ENCODE data around the gene DNAAF3. TPM values are rescaled to one million over a fixed set of nuclear protein-coding genes. Genes with fewer than 3 reads are reported as not detected.

DNAAF3 gene
- 0.27 and 0.47 TPM in 2 replicates for total RNA-seq

GRCh38 chr19:55166530-55167268 is at the start of gene DNAAF3:
Gene DNAAF3, minus strand, starts transcription at chr19:55166613. Its CDS starts 200 bp downstream, at chr19:55166413.

DNA sequence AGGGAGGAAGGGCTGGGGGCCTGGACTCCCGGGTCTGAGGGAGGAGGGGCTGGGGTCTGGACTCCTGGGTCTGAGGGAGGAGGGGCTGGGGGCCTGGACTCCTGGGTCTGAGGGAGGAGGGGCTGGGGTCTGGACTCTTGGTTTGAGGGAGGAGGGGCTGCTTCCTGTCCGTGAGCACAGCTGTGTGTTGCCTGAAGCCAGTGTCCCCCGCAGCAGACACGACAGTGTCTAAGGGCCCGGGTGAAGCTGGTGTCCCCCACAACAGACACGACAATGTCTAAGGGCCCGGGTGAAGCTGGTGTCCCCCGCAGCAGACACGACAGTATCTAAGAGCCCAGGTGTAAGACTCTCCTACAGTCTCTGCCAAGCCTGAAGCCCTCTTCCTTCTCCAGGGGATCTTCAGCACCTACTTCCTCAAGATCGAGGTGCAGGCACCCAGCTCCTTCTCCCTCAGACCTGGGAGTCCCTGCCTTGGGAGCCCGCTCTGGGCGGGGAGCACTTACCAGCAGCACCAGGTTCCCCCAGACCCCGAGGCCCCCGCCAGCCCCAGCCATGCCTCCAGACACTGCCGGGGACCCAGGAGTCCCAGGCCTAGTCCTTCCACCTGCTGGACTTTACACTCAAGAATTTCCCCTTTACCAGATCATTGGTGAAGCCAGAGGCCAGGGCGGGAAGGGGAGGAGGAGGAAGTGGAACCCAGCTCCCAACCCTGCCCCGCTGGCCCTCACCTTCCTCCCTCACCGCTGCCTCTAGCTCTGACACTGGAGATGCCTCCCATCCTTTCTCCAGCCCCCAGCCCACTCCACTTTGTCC is 42.7 kb upstream of the DNAAF3 start, which contains the start of gene PTPRH:
Gene PTPRH (minus strand): TSS at position 622 of the 813 bp plus-strand sequence. CDS start 68 bp downstream, at position 554.

GRCh38 chr19:55179606-55180484 is 13.4 kb upstream of the DNAAF3 start, which contains the start of gene SYT5:
Gene SYT5, minus strand, starts transcription at chr19:55180289. Its CDS starts 1,248 bp downstream, at chr19:55179041.

GRCh38 chr19:55157064-55157908 is 9.1 kb downstream of the DNAAF3 start, which contains the start of gene TNNI3:
Gene TNNI3, minus strand, starts transcription at chr19:55157732. Its CDS starts 143 bp downstream, at chr19:55157589.

GRCh38 chr19:55149078-55150003 is 17.1 kb downstream of the DNAAF3 start, which contains the start of gene TNNT1:
Gene TNNT1, minus strand, starts transcription at chr19:55149206. Its CDS starts 2,049 bp downstream, at chr19:55147157.

DNA sequence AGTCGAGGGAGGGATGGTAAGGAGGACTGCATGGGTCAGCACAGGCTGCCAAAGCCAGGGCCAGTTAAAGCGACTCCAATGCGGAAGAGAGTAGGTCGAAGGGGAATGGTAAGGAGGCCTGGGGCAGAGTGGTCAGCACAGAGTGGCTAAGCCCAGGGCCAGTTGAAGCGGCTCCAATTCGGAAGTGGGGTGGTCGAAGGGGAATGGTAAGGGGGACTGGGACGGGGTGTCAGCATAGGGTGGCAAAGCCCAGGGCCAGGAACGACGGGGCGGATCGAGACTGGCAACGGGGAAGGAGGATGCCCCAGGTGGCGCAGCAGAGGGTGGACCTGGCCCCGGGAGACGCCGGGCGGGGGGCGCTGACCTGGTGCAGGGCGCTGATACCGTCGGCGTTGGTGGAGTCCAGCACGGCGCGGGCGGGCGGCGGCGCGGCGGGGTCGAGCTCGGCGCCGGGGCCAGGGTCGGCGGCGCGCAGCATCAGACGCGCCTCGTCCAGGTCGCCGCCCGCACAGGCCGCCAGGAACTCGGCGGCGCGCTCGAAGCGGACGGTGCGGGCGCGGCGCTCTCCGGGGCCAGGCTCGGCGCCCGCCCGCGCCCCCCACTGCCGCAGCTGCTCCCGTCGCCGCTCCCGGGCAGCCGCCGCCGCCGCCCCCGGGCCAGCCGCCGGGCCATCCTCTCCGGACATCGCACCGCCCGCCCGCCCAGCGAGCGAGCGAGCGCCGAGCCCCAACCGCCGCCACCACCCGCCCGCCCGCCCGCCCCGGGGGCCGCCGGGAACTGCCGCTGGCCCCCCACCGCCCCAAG is 49.4 kb downstream of the DNAAF3 start, which contains the start of gene PPP1R12C:
Gene PPP1R12C (minus strand): TSS at position 779 of the 804 bp plus-strand sequence. CDS start 94 bp downstream, at position 685.

Other genes with a start within 250 kb of the DNAAF3 start
- gene NLRP7, start 219.1 kb downstream of the DNAAF3 start, total RNA-seq: not detected in 2 replicates
- 0.27 and 0.28 TPM in 2 replicates for gene NLRP2, start 200.2 kb downstream of the DNAAF3 start, total RNA-seq
- gene GP6, start 128.3 kb downstream of the DNAAF3 start, total RNA-seq: not detected in 2 replicates
- gene RDH13, start 103.5 kb downstream of the DNAAF3 start, total RNA-seq: 8.8 and 12.7 TPM in 2 replicates
- 3.3 and 9.4 TPM in 2 replicates for gene EPS8L1, start 90.7 kb downstream of the DNAAF3 start, total RNA-seq
- 33.6 and 40.1 TPM in 2 replicates for gene PPP1R12C, start 49.0 kb downstream of the DNAAF3 start, total RNA-seq
- gene TNNT1, start 17.4 kb downstream of the DNAAF3 start, total RNA-seq: 2.2 and 2.4 TPM in 2 replicates
- not detected in 2 replicates for gene TNNI3, start 8.9 kb downstream of the DNAAF3 start, total RNA-seq
- gene SYT5, start 13.7 kb upstream of the DNAAF3 start, total RNA-seq: not detected in 2 replicates
- 0.63 and 1.3 TPM in 2 replicates for gene PTPRH, start 42.9 kb upstream of the DNAAF3 start, total RNA-seq
- gene TMEM86B, start 62.1 kb upstream of the DNAAF3 start, total RNA-seq: 0.72 and 1.1 TPM in 2 replicates
- 28.2 and 32.9 TPM in 2 replicates for gene PPP6R1, start 92.4 kb upstream of the DNAAF3 start, total RNA-seq
- gene HSPBP1, start 113.5 kb upstream of the DNAAF3 start, total RNA-seq: 23.2 and 27.4 TPM in 2 replicates
- gene BRSK1, start 117.4 kb upstream of the DNAAF3 start, total RNA-seq: 0.36 and 2.0 TPM in 2 replicates
- not detected in 2 replicates for gene TMEM150B, start 158.7 kb upstream of the DNAAF3 start, total RNA-seq
- gene KMT5C, start 173.3 kb upstream of the DNAAF3 start, total RNA-seq: 2.9 and 4.7 TPM in 2 replicates
- not detected in 2 replicates for gene COX6B2, start 188.1 kb upstream of the DNAAF3 start, total RNA-seq
- gene GARIN5B, start 196.6 kb upstream of the DNAAF3 start, total RNA-seq: not detected in 2 replicates
- 0.09 and 0.54 TPM in 2 replicates for gene IL11, start 203.8 kb upstream of the DNAAF3 start, total RNA-seq
- gene TMEM190, start 210.2 kb upstream of the DNAAF3 start, total RNA-seq: not detected in 2 replicates
- 0.36 TPM in 1 of 2 replicates, not detected in the other for gene TMEM238, start 217.7 kb upstream of the DNAAF3 start, total RNA-seq
- 205 and 252 TPM in 2 replicates for gene RPL28, start 219.3 kb upstream of the DNAAF3 start, total RNA-seq
- 69.6 and 98.9 TPM in 2 replicates for gene UBE2S, start 241.2 kb upstream of the DNAAF3 start, total RNA-seq

Data from endothelial cell of coronary artery (primary cell).